ENCODE results near the gene TARM1.
"Not testable (repeated sequence)": the region's sequence is repeated elsewhere in the genome, so short reads cannot be mapped to it uniquely, and the experiment has no call there.

Gene TARM1

GRCh38 chr19:54081032-54081431, at the start of gene TARM1:
TSS of gene TARM1 (minus strand) at chr19:54081365. CDS start at chr19:54081340, 25 bp downstream.
- no peak for DNase-seq

- DNase-seq, result no peak
Measured at GRCh38 chr19:54129617-54129996, 48.4 kb upstream of the TARM1 start.

GRCh38 chr19:54128796-54129616, 47.8 kb upstream of the TARM1 start:
- no peak for DNase-seq

GRCh38 chr19:54128441-54128725, 47.2 kb upstream of the TARM1 start:
- no peak for DNase-seq

GRCh38 chr19:54127688-54128440, 46.7 kb upstream of the TARM1 start:
- no peak for DNase-seq

- DNase-seq, result no peak
Measured at GRCh38 chr19:54125713-54126112, 44.5 kb upstream of the TARM1 start.

GRCh38 chr19:54124393-54124792, 43.2 kb upstream of the TARM1 start:
- no peak for DNase-seq

GRCh38 chr19:54123682-54124081, 42.5 kb upstream of the TARM1 start:
- DNase-seq, result no peak

GRCh38 chr19:54121259-54121658, 40.1 kb upstream of the TARM1 start:
- DNase-seq, result no peak

GRCh38 chr19:54115109-54116063, 34.2 kb upstream of the TARM1 start, which contains the start of the genes PRPF31 and TFPT:
TSS of gene PRPF31 (plus strand) at chr19:54115754. CDS start at chr19:54118279, 2,525 bp downstream.
TSS of gene TFPT (minus strand) at chr19:54115657. CDS start at chr19:54115269, 388 bp downstream.
- DNase-seq, result peak; percentile 91

GRCh38 chr19:54114340-54115108, 33.4 kb upstream of the TARM1 start:
- DNase-seq, result no peak

GRCh38 chr19:54109651-54110050, 28.5 kb upstream of the TARM1 start:
- no peak for DNase-seq

GRCh38 chr19:54108496-54108895, 27.3 kb upstream of the TARM1 start:
- no peak for DNase-seq

GRCh38 chr19:54107876-54108490, 26.8 kb upstream of the TARM1 start:
- no peak for DNase-seq

- no peak for DNase-seq
Measured at GRCh38 chr19:54106716-54107115, 25.6 kb upstream of the TARM1 start.

GRCh38 chr19:54105796-54106195, 24.6 kb upstream of the TARM1 start:
- no peak for DNase-seq

GRCh38 chr19:54104998-54105715, 24.0 kb upstream of the TARM1 start:
- DNase-seq, result no peak

GRCh38 chr19:54102421-54103169, 21.4 kb upstream of the TARM1 start, which contains the start of gene NDUFA3:
TSS of gene NDUFA3 (plus strand) at chr19:54102855. CDS start at chr19:54102879, 24 bp downstream.
- DNase-seq, result peak; percentile 98

- no peak for DNase-seq
Measured at GRCh38 chr19:54100561-54100960, 19.4 kb upstream of the TARM1 start, which contains the start of gene OSCAR. TSS of gene OSCAR (minus strand) at chr19:54100803. CDS start at chr19:54100792, 11 bp downstream.

GRCh38 chr19:54099903-54100255, 18.7 kb upstream of the TARM1 start:
- DNase-seq, result not testable (repeated sequence)
